DMS 273 (cell line): ENCODE results near the gene CDC27.
"Not testable (repeated sequence)": the region's sequence is repeated elsewhere in the genome, so short reads cannot be mapped to it uniquely, and the experiment has no call there.

Experiments
- DNase-seq: peaks from one replicate; lab custom pipeline; 2025; ENCODE audit not compliant: unreplicated experiment; lab: John Stamatoyannopoulos, UW

Gene CDC27

GRCh38 chr17:47074361-47074760 is 114.7 kb downstream of the CDC27 start:
- DNase-seq = not testable (repeated sequence)

GRCh38 chr17:47073629-47074028 is 115.5 kb downstream of the CDC27 start:
- DNase-seq = not testable (repeated sequence)

- peak; percentile 81 for DNase-seq
Observed at GRCh38 chr17:47072886-47073285, 116.2 kb downstream of the CDC27 start.

GRCh38 chr17:47071171-47071570 is 117.9 kb downstream of the CDC27 start:
- peak; percentile 19 for DNase-seq

GRCh38 chr17:47070266-47070665 is 118.8 kb downstream of the CDC27 start:
- peak; percentile 27 for DNase-seq
